Activated T-cell treated with anti-CD3 and anti-CD28 coated beads, Interleukin-2, amount 50 U/mL, for 72 hours (primary cell): ENCODE results near the gene BRIP1. TPM values are rescaled to one million over a fixed set of nuclear protein-coding genes. Genes with fewer than 3 reads are reported as not detected.
"Not testable (repeated sequence)": the region's sequence is repeated elsewhere in the genome, so short reads cannot be mapped to it uniquely, and the experiment has no call there.

Experiments
- ATAC-seq, 2 donors: fragments of 150-1000 bp; cut with Tn5 transposase; replicated peaks in 1 of 2; 2 replicates each; pipeline ENCODE4 v1.10.0; 2021; ENCODE audit warnings: moderate library complexity in 2 of 2, mild to moderate bottlenecking in 1 of 2
- DNase-seq, 2 donors: peaks; one replicate each; pipeline ENCODE4 v3.0.0; 2021 to 2022; ENCODE audit warnings: mixed read lengths in 1 of 2
- H3K27ac Mint-ChIP-seq: one replicate; pipeline ENCODE4 v1.8.0; 2022; ENCODE audit warnings: mild to moderate bottlenecking, moderate library complexity, mixed read lengths
- H3K27me3 Mint-ChIP-seq: one replicate; pipeline ENCODE4 v1.8.0; 2022; ENCODE audit warnings: low read depth, mixed read lengths
- H3K36me3 Mint-ChIP-seq, 2 donors: one replicate each; pipeline ENCODE4 v1.8.0; 2022; ENCODE audit warnings: mixed read lengths in 2 of 2, mild to moderate bottlenecking in 1 of 2; ENCODE audit not compliant: insufficient read depth in 2 of 2
- H3K4me1 Mint-ChIP-seq: one replicate; pipeline ENCODE4 v1.8.0; 2022; ENCODE audit warnings: low read depth, mixed read lengths
- H3K4me3 Mint-ChIP-seq, 2 donors: one replicate each; pipeline ENCODE4 v1.8.0; 2022; ENCODE audit warnings: mild to moderate bottlenecking in 2 of 2, mixed read lengths in 2 of 2, moderate library complexity in 2 of 2
- H3K9me3 Mint-ChIP-seq, 2 donors: one replicate each; pipeline ENCODE4 v1.8.0; 2022; ENCODE audit warnings: mixed read lengths in 2 of 2
- total RNA-seq, 2 donors: library from RNA; stranded (reverse); gene quantifications; one replicate each; pipeline ENCODE4 v1.2.3, GENCODE V29; 2022

Gene BRIP1
- total RNA-seq, 2 donors from 2014 or later: 10.8 to 12.7 TPM

DNA sequence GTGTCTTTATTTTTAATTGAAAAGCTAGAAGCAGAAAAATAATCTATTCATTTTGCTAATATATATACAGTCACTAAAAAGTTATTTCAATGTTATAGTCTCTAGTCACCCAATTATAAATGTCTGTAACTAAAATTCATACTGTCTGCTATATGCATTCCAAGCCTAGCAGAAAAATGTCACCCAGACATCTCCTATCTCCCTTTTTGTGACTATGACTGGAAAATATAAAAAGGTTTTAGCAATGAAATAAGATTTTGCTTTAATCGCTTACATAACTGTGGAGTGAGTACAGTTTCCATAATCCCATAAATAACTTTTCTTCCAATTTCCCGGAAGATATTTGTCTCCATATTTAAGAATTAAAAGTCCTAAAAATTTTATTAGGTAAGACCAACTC, 88.6 kb downstream of the BRIP1 start:
- no peaks in the 10 kb centered on the region for H3K4me1 Mint-ChIP-seq
- ATAC-seq (no peak), DNase-seq (no peak)
- H3K27ac Mint-ChIP-seq: no peak overlapping the region
- no peak overlapping the region for H3K4me3 Mint-ChIP-seq
- H3K36me3 Mint-ChIP-seq: peaks cover 11 to 27% of the 10 kb centered on the region in 2 donors
- peaks cover 6 to 8% of the 10 kb centered on the region in 2 donors for H3K9me3 Mint-ChIP-seq
- H3K27me3 Mint-ChIP-seq: no peaks in the 10 kb centered on the region

DNA sequence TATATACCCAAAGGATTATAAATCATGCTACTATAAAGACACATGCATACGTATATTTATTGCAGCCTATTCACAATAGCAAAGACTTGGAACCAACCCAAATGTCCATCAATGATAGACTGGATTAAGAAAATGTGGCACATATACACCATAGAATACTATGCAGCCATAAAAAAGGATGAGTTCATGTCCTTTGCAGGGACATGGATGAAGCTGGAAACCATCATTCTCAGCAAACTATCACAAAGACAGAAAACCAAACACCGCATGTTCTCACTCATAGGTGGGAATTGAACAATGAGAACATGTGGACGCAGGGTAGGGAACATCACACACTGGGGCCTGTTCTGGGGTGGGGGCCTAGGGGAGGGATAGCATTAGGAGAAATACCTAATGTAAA, 89.2 kb downstream of the BRIP1 start:
- H3K4me3 Mint-ChIP-seq, DNase-seq, ATAC-seq, H3K27me3 Mint-ChIP-seq, H3K9me3 Mint-ChIP-seq, H3K27ac Mint-ChIP-seq, H3K4me1 Mint-ChIP-seq: not testable (repeated sequence)
- H3K36me3 Mint-ChIP-seq: peaks cover 11 to 33% of the 10 kb centered on the region in 2 donors

DNA sequence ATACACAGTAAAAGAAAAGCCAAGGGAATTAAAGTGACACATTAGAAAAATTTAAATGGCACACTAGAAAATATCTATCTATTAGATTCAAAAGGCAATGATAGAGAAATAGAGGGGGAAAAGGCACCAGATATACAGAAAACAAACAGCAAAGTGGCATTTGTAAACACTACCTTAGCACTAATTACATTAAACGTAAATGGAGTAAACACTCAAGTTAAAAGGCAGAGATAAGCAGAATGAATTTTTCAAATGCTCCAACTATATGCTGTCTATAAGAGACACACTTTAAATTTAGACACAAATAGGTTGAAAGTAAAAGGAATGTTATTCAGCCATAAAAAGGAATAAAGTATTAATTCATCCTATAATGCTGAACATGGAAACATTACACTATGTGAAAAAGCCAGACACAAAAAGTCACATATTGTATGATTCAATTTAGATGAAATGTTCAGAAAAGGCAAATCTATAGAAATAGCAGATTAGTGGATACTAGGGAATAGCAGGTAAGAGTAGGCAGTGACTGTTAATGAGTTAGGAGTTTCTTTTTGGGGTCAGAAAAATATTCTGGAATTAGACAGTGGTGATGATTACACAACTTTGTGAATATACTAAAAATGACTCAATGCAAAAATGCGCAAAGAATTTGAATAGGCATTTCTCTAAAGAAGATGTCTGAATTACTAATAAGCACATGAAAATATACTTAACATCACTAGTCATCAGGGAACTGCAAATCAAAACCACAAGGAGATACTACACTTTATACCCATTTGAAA, 92.4 kb downstream of the BRIP1 start:
- Mint-ChIP-seq H3K4me1 (no peaks in the 10 kb centered on the region), H3K27ac (no peak overlapping the region), H3K27me3 (no peaks in the 10 kb centered on the region), H3K36me3 (peaks cover 11 to 37% of the 10 kb centered on the region in 2 donors), H3K9me3 (peaks cover 8% of the 10 kb centered on the region in 2 donors), H3K4me3 (no peak overlapping the region)
- ATAC-seq (no peak), DNase-seq (no peak)

DNA sequence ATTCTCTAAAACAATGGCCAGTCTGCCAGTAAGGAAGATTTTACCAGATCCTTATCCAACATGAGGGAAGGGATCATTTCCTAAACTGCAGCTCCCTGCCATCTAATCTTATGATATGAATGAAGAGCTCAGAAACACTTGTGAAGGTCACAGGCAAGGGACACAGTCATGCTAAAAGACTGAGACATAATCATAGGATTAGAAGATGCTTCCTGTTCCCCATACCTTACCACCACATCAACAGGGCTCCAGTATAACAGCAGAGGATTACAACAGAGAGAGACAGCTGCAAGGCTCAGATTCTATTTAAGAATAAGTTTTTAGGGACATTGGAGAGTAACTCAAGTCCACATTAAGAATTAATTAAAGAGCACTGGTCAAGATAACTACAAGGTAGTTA, 93.3 kb downstream of the BRIP1 start:
- H3K9me3 Mint-ChIP-seq: peaks cover 8% of the 10 kb centered on the region in 2 donors
- peaks cover 11 to 37% of the 10 kb centered on the region in 2 donors for H3K36me3 Mint-ChIP-seq
- DNase-seq: no peak
- H3K4me1 Mint-ChIP-seq: no peaks in the 10 kb centered on the region
- H3K27ac Mint-ChIP-seq: no peak overlapping the region
- H3K27me3 Mint-ChIP-seq: no peaks in the 10 kb centered on the region
- no peak overlapping the region for H3K4me3 Mint-ChIP-seq
- ATAC-seq: no peak

DNA sequence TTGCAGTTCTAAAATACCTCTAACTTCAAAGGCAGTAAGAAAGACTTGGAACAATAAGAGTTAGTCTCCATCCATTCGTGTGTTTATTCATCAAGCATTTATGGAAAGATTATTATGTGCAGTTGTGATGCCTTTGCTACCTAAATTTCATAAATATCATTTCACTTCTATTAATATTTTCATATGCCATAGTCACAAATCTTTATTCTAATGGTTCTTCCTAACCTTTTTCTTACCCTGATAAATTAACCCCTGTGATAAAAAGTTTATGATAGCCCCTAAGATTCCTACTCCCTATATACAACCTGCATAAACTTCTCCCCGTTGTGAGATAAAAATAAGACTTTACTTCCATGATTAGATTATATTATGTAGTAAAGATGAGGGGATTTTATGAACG, 94.9 kb downstream of the BRIP1 start:
- H3K4me1 Mint-ChIP-seq: no peaks in the 10 kb centered on the region
- peaks cover 11 to 34% of the 10 kb centered on the region in 2 donors for H3K36me3 Mint-ChIP-seq
- H3K9me3 Mint-ChIP-seq: peaks cover 8% of the 10 kb centered on the region in 2 donors
- H3K27me3 Mint-ChIP-seq: no peaks in the 10 kb centered on the region
- ATAC-seq (no peak), DNase-seq (no peak)
- H3K27ac Mint-ChIP-seq: no peak overlapping the region
- H3K4me3 Mint-ChIP-seq: no peak overlapping the region

DNA sequence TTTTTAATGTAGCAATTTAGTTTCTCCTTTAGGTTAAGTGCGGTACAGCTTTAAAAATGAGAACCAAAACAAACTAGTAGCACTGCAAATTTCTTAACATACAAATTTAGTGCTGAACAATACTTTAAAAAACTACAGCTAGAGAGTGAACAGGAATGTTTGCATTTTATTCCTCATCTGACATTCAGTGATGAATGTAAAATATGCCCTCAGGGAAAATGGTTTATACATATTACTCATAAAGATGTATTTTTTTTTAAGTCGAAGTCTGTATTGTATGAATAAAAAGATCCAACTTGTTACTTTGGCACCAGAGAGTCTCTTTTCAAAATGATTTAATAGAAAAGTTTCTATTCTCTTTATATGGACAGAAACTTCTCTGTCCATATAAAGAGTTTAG, 96.8 kb downstream of the BRIP1 start:
- H3K4me1 Mint-ChIP-seq: no peaks in the 10 kb centered on the region
- peaks cover 16 to 25% of the 10 kb centered on the region in 2 donors for H3K36me3 Mint-ChIP-seq
- H3K9me3 Mint-ChIP-seq: peaks cover 5 to 6% of the 10 kb centered on the region in 2 donors
- no peak overlapping the region for H3K27ac Mint-ChIP-seq
- no peak for ATAC-seq
- no peak overlapping the region for H3K4me3 Mint-ChIP-seq
- DNase-seq: no peak
- no peaks in the 10 kb centered on the region for H3K27me3 Mint-ChIP-seq

DNA sequence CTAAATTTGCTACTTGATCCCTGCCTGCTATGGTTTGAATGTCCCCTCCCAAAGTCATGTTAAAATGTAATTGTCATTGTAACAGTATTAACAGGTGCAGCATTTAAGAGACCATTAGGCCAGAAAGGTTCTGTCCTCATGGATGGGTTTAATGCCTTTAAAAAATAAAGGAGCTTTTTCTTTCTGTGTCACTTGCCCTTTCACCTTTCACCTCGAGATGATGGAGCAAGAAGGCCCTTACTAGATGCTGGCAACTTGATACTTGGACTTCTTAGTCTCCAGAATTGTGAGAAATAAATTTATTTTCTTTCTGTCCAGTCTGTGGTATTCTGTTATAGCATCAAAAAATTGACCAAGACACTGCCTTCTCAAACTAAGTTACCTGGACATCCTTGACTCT, 98.5 kb downstream of the BRIP1 start:
- Mint-ChIP-seq H3K9me3 (peaks cover 0 to 2% of the 10 kb centered on the region in 2 donors), H3K4me3 (no peak overlapping the region), H3K4me1 (no peaks in the 10 kb centered on the region), H3K27ac (no peak overlapping the region), H3K36me3 (peaks cover 10 to 16% of the 10 kb centered on the region in 2 donors), H3K27me3 (no peaks in the 10 kb centered on the region)
- ATAC-seq (no peak), DNase-seq (no peak)

DNA sequence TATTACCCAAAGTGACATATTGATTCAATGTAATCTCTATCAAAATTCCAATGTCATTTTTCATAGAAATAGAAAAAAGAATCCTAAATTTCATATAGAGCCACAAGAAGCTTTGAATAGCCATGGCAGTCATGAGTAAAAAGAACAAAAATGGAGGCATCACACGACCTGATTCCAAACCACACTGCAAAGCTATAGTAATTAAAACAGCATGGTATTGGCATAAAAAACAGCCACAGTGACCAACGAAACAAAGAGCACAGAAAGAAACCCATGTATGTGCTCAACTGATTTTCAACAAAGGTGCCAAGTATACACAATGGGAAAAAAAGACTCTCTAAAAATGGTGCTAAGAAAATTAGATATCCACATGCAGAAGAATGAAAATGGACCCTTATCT, 101.5 kb downstream of the BRIP1 start:
- Mint-ChIP-seq H3K9me3 (no peaks in the 10 kb centered on the region), H3K27ac (no peak overlapping the region)
- no peak for ATAC-seq

DNA sequence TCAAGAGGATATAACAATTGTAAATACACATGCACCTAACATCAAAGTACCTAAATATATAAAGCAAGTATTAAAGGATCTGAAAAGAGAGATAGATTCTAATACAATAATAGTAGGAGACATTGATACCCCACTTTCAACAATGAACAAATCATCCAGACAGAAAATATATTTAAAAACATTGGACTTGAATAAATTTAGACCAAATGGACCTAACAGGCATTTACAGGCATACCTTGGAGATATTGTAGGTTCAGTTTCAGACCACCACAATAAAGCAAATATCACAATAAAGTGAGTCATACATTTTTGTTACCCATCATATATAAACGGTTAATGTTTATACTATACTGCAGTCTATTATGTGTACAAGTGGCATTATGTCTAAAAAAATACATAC, 104.0 kb downstream of the BRIP1 start:
- H3K9me3 Mint-ChIP-seq: no peaks in the 10 kb centered on the region
- no peak overlapping the region for H3K27ac Mint-ChIP-seq
- ATAC-seq: no peak
- H3K4me3 Mint-ChIP-seq: no peak overlapping the region
- peaks cover 10 to 11% of the 10 kb centered on the region in 2 donors for H3K36me3 Mint-ChIP-seq
- no peaks in the 10 kb centered on the region for H3K27me3 Mint-ChIP-seq
- peaks cover 5% of the 10 kb centered on the region for H3K4me1 Mint-ChIP-seq
- no peak for DNase-seq

More for the DNA sequence above, 101.5 kb downstream of the BRIP1 start:
- H3K4me1 Mint-ChIP-seq: peaks cover 5% of the 10 kb centered on the region
- DNase-seq: no peak
- no peaks in the 10 kb centered on the region for H3K27me3 Mint-ChIP-seq
- H3K4me3 Mint-ChIP-seq: no peak overlapping the region
- peaks cover 10 to 11% of the 10 kb centered on the region in 2 donors for H3K36me3 Mint-ChIP-seq

DNA sequence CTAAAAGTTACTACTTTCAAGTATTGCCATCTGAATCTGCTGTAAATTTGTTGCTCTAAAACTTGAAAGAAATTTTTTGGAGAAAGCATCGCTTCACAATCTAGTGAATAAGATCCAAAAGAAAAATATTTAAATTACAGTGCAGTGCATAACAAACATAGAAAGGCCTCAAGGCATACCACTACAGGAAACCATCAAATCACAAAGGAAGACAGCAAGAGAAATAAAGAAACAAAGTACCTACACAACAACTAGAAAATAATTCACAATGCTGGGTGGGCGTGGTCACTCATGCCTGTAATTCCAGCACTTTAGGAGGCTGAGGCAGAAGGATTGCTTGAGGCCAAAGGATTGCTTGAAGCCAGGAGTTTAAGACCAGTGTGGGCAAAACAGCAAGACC, 104.9 kb downstream of the BRIP1 start:
- ATAC-seq (no peak), DNase-seq (no peak)
- H3K36me3 Mint-ChIP-seq: peaks cover 10 to 11% of the 10 kb centered on the region in 2 donors
- H3K27ac Mint-ChIP-seq: no peak overlapping the region
- peaks cover 5% of the 10 kb centered on the region for H3K4me1 Mint-ChIP-seq
- H3K27me3 Mint-ChIP-seq: no peaks in the 10 kb centered on the region
- no peak overlapping the region for H3K4me3 Mint-ChIP-seq
- no peaks in the 10 kb centered on the region for H3K9me3 Mint-ChIP-seq

DNA sequence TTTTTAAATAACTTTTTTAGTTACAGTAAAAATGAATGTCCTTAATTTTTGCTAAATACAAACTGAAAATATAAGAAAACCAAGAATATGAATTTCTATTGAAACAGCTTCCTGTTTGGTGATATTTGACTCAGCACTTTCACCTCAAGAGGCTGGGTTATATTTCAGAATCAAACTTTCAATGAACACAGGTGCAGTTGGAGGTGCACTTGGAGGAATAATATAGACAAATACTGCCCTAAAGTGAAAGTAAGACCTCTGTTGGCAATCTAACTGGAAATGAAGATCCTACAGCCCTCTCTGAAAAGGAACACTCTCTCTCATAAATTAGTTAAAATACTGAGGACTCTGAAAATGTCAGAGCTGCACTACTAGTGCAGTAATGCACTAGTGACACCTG, 106.2 kb downstream of the BRIP1 start:
- Mint-ChIP-seq H3K27me3 (no peaks in the 10 kb centered on the region), H3K4me3 (no peak overlapping the region), H3K27ac (no peak overlapping the region), H3K36me3 (peaks cover 5 to 11% of the 10 kb centered on the region in 2 donors), H3K4me1 (peaks cover 5% of the 10 kb centered on the region), H3K9me3 (no peaks in the 10 kb centered on the region)
- DNase-seq (no peak), ATAC-seq (no peak)

DNA sequence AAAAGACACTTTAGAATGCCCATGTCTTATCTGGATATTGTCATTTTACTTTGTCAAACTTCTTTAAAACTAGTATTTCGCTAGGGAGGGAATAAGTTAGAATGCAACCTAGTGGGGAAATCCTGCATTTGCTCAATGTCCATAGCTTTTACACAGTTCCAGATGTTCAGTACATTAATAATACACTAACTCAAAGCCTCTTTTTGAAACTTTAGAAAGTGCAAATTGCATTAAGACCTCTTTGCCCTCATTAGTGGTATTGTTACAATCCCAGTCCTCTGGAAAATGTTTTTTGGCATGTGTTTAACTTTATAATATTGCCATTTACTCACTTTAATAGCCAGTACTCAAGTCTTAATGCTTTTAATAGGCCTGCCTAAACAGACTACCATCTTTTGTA, 106.8 kb downstream of the BRIP1 start:
- H3K36me3 Mint-ChIP-seq: peaks cover 4 to 11% of the 10 kb centered on the region in 2 donors
- peaks cover 5% of the 10 kb centered on the region for H3K4me1 Mint-ChIP-seq
- no peak overlapping the region for H3K4me3 Mint-ChIP-seq

DNA sequence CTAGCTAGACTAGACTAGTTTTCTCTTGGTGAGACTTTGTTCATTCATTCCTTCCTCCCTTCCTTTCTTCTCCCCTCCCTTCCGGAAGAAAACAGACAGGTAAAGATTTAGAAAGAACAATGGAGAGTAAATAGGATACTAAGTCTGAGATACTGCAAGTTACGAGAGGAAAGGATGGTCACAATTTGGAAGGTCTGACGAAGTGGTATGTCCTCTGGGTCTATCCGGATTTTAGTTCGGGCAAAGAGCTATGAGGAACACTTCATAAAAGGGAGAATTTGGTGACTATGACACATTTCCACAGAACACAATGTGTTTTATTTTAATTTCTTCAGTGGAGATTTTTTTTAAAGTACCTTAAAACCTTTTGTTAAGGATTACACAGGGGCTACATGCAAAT, 107.7 kb downstream of the BRIP1 start:
- no peak for DNase-seq
- Mint-ChIP-seq H3K27me3 (no peaks in the 10 kb centered on the region), H3K4me3 (no peak overlapping the region), H3K36me3 (peaks cover 0 to 6% of the 10 kb centered on the region in 2 donors), H3K9me3 (no peaks in the 10 kb centered on the region), H3K4me1 (peaks cover 5% of the 10 kb centered on the region), H3K27ac (no peak overlapping the region)
- no peak for ATAC-seq

More for the DNA sequence above, 106.8 kb downstream of the BRIP1 start:
- Mint-ChIP-seq H3K9me3 (no peaks in the 10 kb centered on the region), H3K27me3 (no peaks in the 10 kb centered on the region), H3K27ac (no peak overlapping the region)
- no peak for ATAC-seq
- DNase-seq: no peak

DNA sequence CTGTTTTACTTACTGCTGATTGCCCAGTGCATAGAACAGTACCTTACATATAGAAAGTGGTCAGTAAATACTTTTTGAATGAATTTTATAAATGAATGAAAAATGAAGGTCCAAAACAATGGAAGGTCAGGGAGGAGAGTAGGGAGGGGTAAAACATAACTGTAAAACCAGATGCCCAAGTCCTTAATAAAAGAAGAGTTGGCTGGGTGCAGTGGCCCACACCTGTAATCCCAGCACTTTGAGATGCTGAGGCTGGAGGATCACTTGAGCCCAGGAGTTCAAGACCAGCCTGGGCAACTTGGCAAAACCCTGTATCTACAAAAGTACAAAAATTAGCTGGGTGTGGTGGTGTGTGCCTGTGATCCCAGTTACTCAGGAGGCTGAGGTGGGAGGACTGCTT, 108.2 kb downstream of the BRIP1 start:
- Mint-ChIP-seq H3K4me1 (peaks cover 5% of the 10 kb centered on the region), H3K27ac (no peak overlapping the region), H3K4me3 (no peak overlapping the region), H3K36me3 (peaks cover 0 to 6% of the 10 kb centered on the region in 2 donors), H3K27me3 (no peaks in the 10 kb centered on the region), H3K9me3 (no peaks in the 10 kb centered on the region)
- DNase-seq (no peak), ATAC-seq (no peak)
